Occipital lobe (tissue), 2 donors: ENCODE measurements around the gene ENO1. TPM values are rescaled to one million over a fixed set of nuclear protein-coding genes. Genes with fewer than 3 reads are reported as not detected.

Experiments
- DNase-seq: peaks from one replicate; lab custom pipeline; 2025; lab: John Stamatoyannopoulos, UW
- total RNA-seq: library from RNA; depleted of rRNA; stranded (reverse); fragments of >200 nt; gene quantifications from one replicate; pipeline ENCODE4 v1.2.3, GENCODE V29; 2014

The ENO1 gene
- total RNA-seq, 1 donor from 2014 or later, result 260 TPM

DNA sequence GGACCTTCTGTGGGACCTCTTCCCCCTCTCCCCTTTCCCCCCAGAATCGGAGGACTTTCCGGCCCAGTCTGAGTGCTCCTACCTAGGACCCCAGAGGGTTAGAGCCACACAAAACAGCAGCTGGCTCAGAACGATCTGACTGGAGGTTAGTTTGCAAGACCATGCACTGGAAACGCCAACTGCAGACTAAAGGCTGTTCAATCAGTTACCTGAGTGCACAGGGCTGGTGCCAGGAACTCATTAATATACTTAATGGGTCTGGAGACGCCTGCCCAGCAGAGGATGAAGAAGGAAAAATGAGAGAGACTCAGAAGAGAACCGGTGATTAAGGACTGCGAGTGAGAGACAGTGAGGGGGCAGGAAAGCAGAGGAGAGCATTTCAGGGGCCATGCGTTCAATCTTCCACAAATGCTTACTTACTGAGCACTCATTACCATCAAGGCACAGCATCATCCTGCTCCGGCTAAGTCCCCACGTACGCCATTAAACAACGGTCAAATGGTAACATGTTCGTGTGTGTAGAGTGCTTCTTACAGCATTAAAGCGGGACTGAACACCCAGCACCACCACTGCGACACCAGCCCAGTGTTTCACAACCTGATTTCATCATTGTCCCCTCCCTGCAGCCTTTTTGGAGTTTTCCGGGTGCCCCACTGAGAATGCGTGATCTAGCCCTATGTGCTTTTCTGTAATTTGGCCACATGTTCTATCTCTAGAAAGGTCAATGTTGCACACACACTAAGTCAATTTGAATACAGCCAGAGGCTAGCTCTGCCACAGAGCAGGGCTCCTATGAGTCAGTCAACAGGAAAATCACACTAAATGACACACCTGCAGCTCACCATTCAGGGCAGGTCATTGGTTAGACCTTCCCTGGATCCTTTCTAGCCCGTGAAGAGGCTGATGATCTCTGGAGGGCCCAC lies 7.6 kb downstream of the ENO1 start:
- DNase-seq, result no peak

- no peak for DNase-seq
Measured at GRCh38 chr1:8870103-8870502, 8.4 kb downstream of the ENO1 start.

- DNase-seq, result no peak
Measured at GRCh38 chr1:8867878-8868567, 10.5 kb downstream of the ENO1 start.

DNA sequence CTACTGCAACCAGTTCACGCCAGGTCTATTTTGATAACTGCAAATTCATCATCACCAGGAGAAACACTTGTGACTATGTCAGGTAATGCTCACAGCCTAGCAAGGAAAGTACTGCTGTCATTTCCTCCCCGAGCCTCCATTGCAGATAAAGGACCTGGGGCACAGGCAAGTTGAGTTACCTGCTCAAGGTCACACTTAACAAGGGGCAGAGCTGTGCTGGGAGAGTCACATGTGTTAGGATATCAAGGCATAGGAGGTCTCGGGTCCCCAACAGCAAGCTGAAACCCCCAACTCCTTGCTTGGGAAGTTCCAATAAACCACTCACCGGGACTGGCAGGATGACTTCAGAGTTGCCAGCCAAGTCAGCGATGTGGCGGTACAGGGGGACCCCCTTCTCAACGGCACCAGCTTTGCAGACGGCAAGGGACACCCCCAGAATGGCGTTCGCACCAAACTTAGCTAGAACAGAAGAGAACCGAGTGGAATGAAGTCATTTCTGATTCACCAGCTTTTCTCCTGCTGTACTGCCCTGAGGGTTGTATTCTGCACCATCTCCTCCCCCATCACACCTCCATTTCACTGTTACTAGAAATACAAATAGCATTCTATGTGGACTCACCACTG lies 11.6 kb downstream of the ENO1 start:
- DNase-seq, result no peak

GRCh38 chr1:8866173-8866791 lies 12.2 kb downstream of the ENO1 start:
- no peak for DNase-seq

GRCh38 chr1:8864713-8865344 lies 13.7 kb downstream of the ENO1 start:
- DNase-seq, result no peak

GRCh38 chr1:8863794-8864233 lies 14.7 kb downstream of the ENO1 start:
- DNase-seq, result no peak

- DNase-seq, result no peak
Measured at GRCh38 chr1:8863138-8863537, 15.3 kb downstream of the ENO1 start.

GRCh38 chr1:8862528-8862927 lies 16.0 kb downstream of the ENO1 start:
- no peak for DNase-seq

DNA sequence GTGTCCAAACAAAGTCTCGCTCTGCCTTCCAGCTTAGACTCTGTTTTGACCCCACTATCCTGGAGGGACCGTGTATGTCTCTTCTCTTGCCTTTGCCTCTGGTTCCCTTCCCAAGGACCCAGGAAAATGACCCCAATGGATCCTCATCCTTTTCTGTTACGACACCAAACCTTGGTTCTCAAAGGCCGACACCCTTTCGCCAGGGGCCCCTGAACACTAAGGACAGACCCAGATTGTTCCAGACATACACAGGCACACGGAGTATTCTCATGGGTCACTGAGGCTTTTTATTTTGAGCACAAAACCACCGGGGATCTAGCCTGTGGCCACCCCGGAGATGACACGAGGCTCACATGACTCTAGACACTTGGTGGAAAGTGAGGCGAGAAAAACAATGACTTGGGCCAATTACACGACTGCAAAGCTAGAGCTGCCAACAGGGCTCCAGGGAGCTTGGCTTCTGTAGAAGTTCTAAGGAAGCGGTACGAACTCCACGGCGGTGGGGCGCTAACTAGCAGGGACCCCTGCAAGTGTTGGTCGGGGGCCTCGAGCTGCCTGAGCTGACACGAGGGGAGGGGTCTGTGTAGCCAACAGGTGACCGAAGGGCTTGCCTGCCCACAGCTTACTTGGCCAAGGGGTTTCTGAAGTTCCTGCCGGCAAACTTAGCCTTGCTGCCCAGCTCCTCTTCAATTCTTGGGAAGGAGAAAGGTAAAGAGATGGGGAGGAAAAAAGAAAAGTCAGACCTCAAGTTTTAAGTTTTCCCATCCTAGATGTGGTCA lies 17.6 kb downstream of the ENO1 start:
- DNase-seq, result no peak

DNA sequence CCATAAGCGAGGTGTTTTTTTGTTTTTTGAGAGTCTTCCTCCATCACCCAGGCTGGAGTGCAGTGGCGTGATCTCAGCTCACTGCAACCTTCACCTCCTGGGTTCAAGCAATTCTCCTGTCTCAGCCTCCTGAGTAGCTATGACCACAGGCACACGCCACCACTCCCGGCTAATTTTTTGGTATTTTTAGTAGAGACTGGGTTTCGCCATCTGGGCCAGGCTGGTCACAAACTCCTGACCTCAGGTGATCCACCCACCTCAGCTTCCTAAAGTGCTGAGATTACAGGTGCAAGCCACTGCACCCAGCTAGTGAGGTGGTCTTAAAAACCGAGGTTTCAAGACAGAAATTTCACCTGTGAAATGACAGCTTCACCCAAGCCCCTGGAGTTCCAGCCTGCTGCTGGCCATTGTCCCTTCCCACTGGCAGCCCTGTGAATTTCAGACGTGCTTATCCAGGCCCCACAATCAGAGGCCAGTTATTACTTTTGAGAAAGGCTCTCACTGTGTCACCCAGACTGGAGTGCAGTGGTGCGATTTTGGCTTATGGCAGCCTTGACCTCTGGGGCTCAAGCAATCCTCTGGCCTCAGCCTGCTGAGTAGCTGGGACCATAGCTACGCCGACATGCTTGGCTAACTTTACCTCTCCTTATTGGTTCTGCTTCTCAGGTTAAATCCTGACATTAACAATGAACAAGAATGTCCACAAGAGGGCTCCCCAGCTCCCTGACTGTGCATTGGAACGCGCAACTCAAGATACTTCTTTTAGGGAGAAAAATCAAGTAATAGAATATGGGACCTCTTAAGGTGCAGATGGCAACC lies 19.4 kb downstream of the ENO1 start:
- DNase-seq, result no peak

DNA sequence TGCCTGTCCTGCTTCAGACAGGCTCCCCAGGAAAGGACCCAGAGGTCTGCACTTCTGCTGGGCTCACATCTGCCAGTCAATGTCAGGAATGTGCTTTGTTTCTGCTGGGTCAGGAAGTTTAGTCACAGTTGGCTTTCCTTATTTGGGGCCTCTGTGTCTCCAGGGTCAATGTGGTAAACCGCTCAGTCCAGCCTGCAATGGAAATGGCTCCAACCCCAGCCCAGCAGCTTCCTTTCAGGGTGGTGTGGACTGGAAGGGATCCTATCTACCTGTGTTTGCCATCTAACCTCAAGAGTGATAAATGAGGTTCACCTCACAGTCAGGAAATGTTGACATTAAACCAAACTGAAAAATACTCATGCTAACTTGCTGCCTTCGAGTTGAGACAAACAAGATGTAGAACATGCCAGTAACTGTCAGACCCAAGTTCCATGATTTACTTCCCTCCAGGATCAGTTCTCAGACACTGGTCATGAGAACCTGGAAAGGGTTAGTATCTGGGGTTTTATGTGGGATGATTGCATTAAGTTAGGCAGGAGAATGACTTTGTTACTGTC lies 20.3 kb downstream of the ENO1 start:
- no peak for DNase-seq

- DNase-seq, result no peak
Measured at GRCh38 chr1:8856689-8857412, 21.6 kb downstream of the ENO1 start.

- no peak for DNase-seq
Measured at GRCh38 chr1:8854240-8854639, 24.2 kb downstream of the ENO1 start.

- DNase-seq, result no peak
Measured at GRCh38 chr1:8851060-8851459, 27.4 kb downstream of the ENO1 start.

DNA sequence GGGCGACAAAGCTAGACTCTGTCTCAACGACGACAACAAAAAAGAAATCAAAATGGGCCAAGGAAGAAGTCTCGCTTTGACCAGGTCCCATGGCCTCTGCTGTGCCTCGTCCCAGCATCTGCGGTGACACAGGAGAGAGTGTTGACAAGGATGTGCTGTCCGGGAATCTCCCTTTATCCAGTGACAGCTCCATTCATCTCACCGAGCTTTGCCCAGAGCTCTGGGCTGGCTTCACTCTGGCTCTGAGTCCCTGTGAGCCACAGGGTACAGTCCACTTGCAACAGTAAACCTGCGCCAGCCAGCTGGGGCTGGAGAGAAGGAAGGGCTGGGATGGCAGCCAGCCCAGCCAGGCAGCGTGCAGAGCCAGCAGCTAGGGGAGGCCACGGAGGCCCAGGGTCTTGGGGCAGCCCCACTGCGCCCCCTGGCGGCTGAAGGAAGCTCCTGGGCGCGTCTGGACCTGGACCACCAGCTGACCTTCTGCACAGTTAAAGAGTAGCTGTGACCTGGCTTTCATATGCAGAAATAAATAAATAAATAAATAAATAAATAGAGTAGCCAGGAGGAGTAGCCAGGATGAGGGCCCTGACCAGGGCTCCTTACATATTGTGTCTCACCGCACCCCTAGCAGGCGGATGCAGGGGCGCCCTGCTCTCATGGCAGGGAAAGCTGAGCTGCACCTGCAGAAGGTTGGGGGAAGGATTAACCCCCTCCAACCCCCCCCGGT lies 29.7 kb downstream of the ENO1 start:
- peak; percentile 77 for DNase-seq

DNA sequence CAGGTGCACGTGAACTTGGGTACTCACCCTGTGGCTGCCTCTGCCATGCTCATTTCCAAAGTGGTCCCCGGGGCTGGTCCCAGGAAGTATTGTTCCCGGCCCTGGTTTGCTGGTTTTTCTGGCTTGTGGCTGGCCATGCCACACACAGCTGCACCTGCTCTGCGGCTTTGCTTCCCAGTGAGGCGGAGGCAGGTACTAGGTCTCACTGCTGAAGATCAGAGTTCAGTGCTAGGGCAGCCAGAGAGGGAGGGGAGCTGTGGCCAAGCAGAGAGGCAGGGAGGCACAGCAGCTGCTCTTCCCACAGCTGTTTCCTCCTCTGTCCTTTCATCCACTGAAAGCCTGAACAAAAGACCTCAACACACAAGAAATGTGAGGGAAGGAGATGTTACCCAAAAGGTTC lies 30.5 kb downstream of the ENO1 start:
- no peak for DNase-seq

DNA sequence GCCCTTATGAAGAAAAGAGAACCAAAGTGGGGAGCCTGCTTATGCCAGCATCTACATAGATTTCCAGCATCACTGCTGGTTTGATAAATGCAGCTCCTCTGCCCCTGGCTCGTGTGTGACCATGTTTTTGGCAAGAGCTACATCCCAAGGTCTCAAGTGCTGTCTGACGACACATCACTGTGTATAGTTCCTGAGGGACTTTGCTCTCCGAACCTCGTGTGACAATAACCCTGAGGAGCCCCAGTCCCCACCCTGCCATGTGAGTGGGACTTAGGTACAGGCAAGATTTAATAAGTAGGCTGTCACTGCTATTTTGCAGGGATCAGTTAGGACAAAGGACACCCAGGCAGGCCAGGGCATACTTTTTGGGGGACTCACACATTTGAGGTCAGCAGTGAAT lies 32.2 kb downstream of the ENO1 start:
- no peak for DNase-seq
